C1 segment of cervical spinal cord (tissue), 14 donors: Measurements from ENCODE around the gene NSUN3.
A peak's percentile ranks its signal among the peaks of the same experiment; 100 is the strongest.

Experiments
- DNase-seq, 14 donors: peaks; one replicate each; lab custom pipeline; 2025; lab: John Stamatoyannopoulos, UW

The NSUN3 gene

GRCh38 chr3:94118390-94118789, 55.5 kb downstream of the NSUN3 start:
- DNase-seq, result no peak

- DNase-seq, result no peak
These were observed 58.3 kb downstream of the NSUN3 start for GRCh38 chr3:94121161-94121560.

DNA sequence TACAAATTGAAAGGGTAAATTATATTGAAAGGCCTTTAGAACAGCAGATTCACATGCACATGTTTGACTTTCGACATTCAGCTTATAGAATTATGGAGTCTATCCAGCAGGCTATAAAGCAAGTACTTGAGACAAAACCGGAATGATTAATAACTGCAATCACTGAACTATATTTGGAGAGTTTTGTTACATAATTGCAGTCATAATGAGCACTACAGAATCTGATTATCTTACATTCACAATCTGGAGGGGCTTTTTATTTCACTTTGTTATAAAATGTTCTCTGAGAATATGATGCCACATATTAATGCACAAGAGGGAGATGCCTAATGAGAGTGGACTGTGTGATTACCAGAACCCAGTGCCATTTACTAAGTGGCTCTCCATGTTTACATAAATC, 64.3 kb downstream of the NSUN3 start:
- DNase-seq, result no peak

- DNase-seq, result no peak
These were observed 67.8 kb downstream of the NSUN3 start for GRCh38 chr3:94130690-94131089.

- no peak for DNase-seq
These were observed 69.9 kb downstream of the NSUN3 start for GRCh38 chr3:94132777-94133176.

DNA sequence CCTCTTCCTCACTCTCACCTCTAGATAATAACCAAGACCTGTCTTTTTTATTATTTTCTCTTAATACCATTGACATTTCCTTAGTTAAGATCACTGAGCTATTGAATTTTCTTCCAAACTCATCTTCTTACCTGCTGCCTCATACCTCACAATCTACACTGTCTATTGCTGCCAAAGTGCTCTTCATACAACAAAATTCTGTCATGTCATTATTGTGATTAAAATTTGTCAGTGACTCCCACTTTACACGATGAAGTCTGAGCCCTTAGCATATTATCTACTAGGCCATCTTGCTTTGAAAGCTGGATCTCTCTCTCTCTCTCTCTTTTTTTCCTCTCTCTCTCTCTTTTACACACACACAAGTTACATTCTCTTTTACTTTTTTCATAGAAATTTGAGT, 73.3 kb downstream of the NSUN3 start:
- no peak for DNase-seq

DNA sequence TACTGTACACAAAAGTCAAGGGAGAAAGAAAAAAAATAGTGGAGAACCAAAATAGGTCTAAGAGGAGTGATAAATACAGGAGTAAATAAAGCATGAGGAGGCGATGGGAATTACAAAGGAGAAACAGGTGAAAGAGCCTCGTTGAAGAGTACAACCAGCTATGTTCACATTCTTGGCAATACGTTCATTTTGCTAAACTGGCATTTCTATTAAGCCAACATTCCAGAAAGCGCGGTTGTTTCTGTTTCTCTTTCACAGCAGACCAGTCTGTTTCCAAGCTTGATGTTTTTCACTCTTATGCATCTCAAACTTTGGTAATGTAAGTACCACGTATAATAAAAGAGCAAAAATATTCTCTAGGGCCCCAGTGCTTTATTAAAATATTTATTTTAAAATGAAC, 74.5 kb downstream of the NSUN3 start:
- DNase-seq, result no peak

GRCh38 chr3:94146455-94146854, 83.6 kb downstream of the NSUN3 start:
- DNase-seq, result no peak

DNA sequence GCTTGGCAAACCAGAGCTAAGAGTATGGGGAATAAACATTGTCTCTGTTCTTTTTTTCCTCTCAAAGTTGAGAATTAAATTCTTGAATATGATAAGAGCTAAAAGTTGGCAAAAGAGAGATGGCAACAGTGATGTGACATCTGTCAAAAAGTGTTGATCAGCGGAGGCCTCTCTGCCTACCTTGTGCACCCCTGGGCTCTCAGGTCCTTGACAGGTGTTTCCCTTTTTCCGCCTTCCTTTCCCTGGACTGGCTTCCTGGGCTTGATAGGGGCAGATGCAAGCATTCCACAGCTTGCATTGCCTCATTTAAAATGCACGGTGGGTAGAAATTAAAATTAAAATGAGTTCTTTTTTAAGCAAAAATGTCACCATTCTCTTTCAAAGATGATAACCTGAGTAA, 84.2 kb downstream of the NSUN3 start:
- DNase-seq, result no peak

- DNase-seq, result no peak
These were observed 87.3 kb downstream of the NSUN3 start for GRCh38 chr3:94150113-94150512.

GRCh38 chr3:94156626-94157025, 93.8 kb downstream of the NSUN3 start:
- DNase-seq, result no peak

- no peak for DNase-seq
These were observed 95.7 kb downstream of the NSUN3 start for GRCh38 chr3:94158512-94158911.

GRCh38 chr3:94159062-94159828, 96.4 kb downstream of the NSUN3 start:
- no peak for DNase-seq

GRCh38 chr3:94162700-94163099, 99.8 kb downstream of the NSUN3 start:
- DNase-seq, result no peak

- no peak for DNase-seq
These were observed 104.5 kb downstream of the NSUN3 start for GRCh38 chr3:94167346-94167745.

DNA sequence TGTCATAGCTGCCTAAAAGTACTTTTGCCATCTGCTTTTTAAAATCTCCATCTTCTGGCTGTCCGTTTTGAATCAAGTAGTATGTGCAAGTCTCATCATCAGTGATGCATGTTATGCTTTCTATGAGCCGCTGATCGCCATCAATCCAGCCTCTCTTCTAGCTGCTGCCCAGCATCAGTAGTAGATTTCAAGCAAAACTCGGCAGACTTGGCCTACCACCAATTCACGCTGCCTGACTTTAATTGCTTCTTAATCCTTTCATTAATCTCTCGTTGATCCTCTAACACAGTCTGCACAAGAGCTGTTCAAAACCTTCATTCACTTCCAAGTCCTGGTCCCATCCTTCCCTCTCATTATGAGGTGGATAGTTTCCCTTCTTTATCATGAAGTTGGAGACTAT, 104.9 kb downstream of the NSUN3 start:
- peak in 1 of 14 donors; percentile 2 for DNase-seq

DNA sequence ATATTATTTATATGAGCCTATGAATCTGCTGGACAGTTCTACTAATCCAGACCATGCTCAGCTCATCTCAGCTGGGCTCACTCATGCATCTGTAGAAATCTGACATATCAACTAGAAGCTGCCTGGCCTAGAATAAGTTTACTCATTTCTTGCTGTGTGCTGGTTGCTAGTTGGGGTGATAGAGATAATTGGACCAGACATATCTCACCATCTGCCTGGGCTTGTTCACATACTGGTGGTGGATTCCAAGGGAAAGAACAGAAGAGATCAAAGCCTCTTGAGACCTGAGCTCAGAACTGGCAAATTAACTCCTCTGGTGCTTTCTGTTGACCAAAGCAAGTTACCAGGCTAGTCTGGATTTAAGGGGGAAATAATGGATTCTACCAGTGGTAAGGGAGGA, 109.1 kb downstream of the NSUN3 start:
- DNase-seq, result no peak

GRCh38 chr3:94172695-94173310, 109.9 kb downstream of the NSUN3 start:
- DNase-seq, result no peak

DNA sequence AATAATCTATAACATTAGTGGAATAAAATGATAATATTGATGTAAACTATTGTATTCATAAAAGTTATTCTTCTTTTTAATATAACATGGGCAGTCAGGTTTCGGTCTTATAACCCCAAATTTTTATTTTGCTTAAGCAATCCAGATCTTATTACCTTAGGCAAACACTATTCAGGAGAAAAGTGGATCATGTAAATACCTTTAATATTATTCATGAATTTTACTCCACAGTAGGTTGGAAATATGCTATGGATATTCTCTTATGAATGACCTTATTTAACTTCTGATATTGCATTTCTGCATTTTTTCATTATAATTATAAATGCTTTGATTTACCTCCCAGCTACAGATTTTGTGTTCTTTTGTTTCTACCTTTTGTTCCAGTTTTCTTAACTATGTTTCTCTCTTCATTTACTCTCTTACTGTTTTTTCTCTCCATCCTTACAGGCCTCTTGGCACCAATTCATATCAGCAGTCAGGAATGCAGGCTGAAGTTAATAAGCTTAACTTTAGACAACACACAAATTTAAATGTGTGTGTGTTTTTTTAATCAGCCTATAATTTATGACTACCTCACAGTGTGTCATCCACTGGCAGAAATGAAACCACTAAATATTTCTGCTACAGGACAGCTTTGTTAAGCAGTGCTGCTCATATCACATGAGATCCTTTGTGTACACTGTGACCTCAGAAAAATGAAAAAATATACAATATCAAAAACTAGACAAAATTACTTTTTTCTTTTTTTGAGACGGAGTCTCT, 111.0 kb downstream of the NSUN3 start:
- DNase-seq, result no peak

DNA sequence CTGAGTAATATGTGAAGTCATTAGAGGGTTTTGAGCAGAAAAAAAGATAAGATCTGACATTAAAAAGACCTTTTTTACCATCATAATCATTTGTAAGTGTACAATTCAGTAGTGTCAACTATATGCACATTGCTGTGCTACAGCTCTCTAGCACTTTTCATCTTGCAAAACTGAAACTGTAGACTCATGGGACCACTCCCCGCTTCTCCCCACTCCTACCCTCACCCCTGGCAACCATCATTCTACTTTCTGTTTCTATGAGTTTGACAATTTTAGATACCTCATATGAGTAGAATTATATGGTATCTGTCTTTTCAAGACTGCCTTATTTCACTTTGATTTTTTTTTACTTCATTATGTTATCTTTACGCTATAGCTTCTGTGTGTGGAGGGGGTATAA, 112.8 kb downstream of the NSUN3 start:
- DNase-seq, result no peak

DNA sequence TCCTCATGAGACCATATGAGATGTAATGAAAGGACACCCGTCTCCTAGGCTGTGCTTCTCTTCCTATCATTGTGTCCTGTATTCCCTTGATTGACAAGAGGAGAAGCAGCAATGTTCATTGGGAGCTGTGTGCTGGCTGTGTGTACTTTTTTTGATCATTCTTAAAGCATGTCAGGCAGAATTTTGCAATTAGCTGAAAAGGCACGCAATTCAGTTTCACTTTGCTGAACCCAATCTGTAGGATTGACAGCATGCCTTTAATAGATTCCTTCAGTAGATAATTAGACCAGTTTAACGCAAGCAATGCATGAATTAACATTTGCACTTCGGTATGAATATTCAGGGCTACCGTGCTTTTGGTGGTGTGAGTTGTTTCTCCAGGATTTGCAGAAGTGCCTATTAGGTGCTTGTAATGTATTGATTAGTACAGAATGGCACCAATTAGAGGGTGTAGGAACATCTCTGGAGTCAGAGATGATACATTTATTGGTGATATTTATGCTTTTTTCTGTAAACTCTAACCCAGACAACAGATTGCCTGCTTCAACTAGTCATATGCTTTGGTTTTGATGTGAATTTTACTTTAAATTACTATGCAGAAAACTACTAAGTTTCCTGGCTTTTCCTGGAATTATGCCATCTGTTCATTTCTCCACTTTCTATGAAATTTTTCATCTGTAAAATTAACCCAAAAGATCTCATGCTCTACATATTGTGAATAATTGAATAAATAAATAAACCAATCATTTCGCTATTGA, 114.3 kb downstream of the NSUN3 start:
- DNase-seq, result no peak
